Sigmoid colon (tissue), 7 donors: ENCODE results near the gene NUP133. TPM values are rescaled to one million over a fixed set of nuclear protein-coding genes. Genes with fewer than 3 reads are reported as not detected.

Experiments used
- DNase-seq: peaks from one replicate; pipeline ENCODE4 v3.0.0-alpha.2; 2019
- H3K27ac ChIP-seq, 4 donors: fragments of 200-600 bp; sonication (generic); one replicate each; pipeline ENCODE4 v1.5.1; 2016 to 2019; ENCODE audit warnings: mild to moderate bottlenecking in 1 of 4
- H3K27me3 ChIP-seq, 3 donors: fragments of 200-600 bp; sonication (generic); one replicate each; pipeline ENCODE4 v1.5.1; 2019; ENCODE audit warnings: mild to moderate bottlenecking in 1 of 3
- H3K36me3 ChIP-seq, 4 donors: fragments of 200-600 bp; sonication (generic); one replicate each; pipeline ENCODE4 v1.5.1; 2016 to 2019
- H3K4me1 ChIP-seq, 4 donors: fragments of 200-600 bp; sonication (generic); one replicate each; pipeline ENCODE4 v1.5.1; 2017 to 2019
- H3K4me3 ChIP-seq, 4 donors: fragments of 200-600 bp; sonication (generic); one replicate each; pipeline ENCODE4 v1.5.1; 2017 to 2019; ENCODE audit warnings: mild to moderate bottlenecking in 2 of 4, moderate library complexity in 1 of 4
- H3K9me3 ChIP-seq, 4 donors: fragments of 200-600 bp in 3 of 4; sonication (generic) in 3 of 4; one replicate each; pipeline versions ENCODE4 v1.5.1 to v1.6.1; 2013 to 2019
- EP300 ChIP-seq, 4 donors: sonication (generic); formaldehyde crosslinking; IDR thresholded peaks; one replicate each; pipeline ENCODE4 v1.6.1; 2017; ENCODE audit warnings: antibody characterized with exemption in 4 of 4
- POLR2A ChIP-seq, 2 donors: fragments of 450-650 bp; IDR thresholded peaks; one replicate each; pipeline ENCODE4 v1.6.1; 2016; ENCODE audit warnings: antibody characterized with exemption in 2 of 2, mild to moderate bottlenecking in 2 of 2, moderate library complexity in 2 of 2
- POLR2AphosphoS5 ChIP-seq, 4 donors: sonication (generic); formaldehyde crosslinking; IDR thresholded peaks; one replicate each; pipeline ENCODE4 v1.6.1; 2017; ENCODE audit warnings: antibody characterized with exemption in 4 of 4
- WGBS, 2 donors: extraction: QIAGEN DNeasy Blood & Tissue Kit; methylation state at CpG; one replicate each; pipeline ENCODE4 v1.1.7; 2013; 5-methylcytosine and 5-hydroxymethylcytosine counted together
- intact Hi-C: fragments of 100-400 bp; cut with DNase I; formaldehyde crosslinking; loops from one replicate; pipeline ENCODE4 v1.15.1; 2023
- polyA plus RNA-seq, 3 donors: library from polyadenylated mRNA; stranded (reverse); fragments of 200-250 nt; gene quantifications; one replicate each; pipeline ENCODE4 v1.2.3, GENCODE V29; 2013
- total RNA-seq, 4 donors: library from RNA; depleted of rRNA; stranded (reverse); fragments of >200 nt; gene quantifications; one replicate each; pipeline ENCODE4 v1.1.0, GENCODE V29; 2016
- TF ChIP-seq, protein P1 (sequence below), 4 experiments: fragments of 450-650 bp in 3 of 4; fragments of 200-600 bp in 1 of 4; IDR thresholded peaks; one replicate each; pipeline ENCODE4 v1.5.1; 2016 to 2019; ENCODE audit warnings: antibody characterized with exemption in 4 of 4, mild to moderate bottlenecking in 3 of 4, moderate library complexity in 2 of 4
- donor health status: healthy with polysubstance abuse.
- donor health status: Bipolar disorder and iron deficiency.
- donor health status: healthy.

Gene NUP133
- total and polyA plus RNA-seq, 7 donors: 4.8 to 31.7 (median 23.7) TPM

DNA sequence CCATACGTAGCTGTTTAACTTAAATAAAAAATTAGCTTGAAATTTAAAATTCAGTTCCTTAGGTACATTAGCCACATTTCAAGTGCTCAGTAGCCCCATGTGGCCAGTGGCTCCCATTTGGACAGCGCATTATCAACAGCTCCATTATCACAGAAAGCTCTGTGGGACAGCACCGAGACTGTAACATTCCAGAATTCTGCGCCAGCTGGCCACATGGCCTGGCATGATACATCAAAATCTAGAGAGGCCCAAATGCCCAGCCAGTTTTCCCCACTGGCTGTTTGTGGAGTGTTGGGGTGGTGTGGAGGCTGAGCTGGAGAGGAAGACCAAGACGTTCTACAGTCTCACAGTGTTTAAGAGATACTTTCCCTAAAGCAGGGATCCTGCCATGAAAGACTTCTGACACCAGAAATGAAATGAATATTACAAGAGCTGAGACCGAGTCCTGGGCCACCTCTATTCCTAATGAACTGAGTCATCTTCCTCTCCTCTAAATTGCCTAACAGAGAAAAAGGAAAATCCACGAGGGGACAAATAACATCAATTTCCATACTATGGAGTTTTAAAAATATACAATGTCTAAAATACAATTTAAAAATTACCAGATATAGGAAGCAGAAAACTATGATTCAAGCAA is 47.0 kb downstream of the NUP133 start:
- 94 to 95% methylated on average over 7 of the region's 7 CpGs for WGBS, 2 donors
- no peaks in the 10 kb centered on the region for H3K9me3 ChIP-seq
- no peak for TF ChIP-seq POLR2AphosphoS5 (IDR thresholded peaks at IDR 0.05)
- TF ChIP-seq EP300 (IDR thresholded peaks at IDR 0.05): no peak
- TF ChIP-seq, protein P1, sequence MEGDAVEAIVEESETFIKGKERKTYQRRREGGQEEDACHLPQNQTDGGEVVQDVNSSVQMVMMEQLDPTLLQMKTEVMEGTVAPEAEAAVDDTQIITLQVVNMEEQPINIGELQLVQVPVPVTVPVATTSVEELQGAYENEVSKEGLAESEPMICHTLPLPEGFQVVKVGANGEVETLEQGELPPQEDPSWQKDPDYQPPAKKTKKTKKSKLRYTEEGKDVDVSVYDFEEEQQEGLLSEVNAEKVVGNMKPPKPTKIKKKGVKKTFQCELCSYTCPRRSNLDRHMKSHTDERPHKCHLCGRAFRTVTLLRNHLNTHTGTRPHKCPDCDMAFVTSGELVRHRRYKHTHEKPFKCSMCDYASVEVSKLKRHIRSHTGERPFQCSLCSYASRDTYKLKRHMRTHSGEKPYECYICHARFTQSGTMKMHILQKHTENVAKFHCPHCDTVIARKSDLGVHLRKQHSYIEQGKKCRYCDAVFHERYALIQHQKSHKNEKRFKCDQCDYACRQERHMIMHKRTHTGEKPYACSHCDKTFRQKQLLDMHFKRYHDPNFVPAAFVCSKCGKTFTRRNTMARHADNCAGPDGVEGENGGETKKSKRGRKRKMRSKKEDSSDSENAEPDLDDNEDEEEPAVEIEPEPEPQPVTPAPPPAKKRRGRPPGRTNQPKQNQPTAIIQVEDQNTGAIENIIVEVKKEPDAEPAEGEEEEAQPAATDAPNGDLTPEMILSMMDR (IDR thresholded peaks at IDR 0.05): no peak
- no peak for TF ChIP-seq POLR2A (IDR thresholded peaks at IDR 0.05)
- no peak overlapping the region for H3K27ac ChIP-seq
- intact Hi-C loops: no loop called here
- peaks cover 23 to 99% (median 47%) of the 10 kb centered on the region in 4 donors for H3K36me3 ChIP-seq
- no peaks in the 10 kb centered on the region for H3K4me1 ChIP-seq
- H3K4me3 ChIP-seq: no peak overlapping the region
- H3K27me3 ChIP-seq: no peaks in the 10 kb centered on the region
- DNase-seq: no peak

DNA sequence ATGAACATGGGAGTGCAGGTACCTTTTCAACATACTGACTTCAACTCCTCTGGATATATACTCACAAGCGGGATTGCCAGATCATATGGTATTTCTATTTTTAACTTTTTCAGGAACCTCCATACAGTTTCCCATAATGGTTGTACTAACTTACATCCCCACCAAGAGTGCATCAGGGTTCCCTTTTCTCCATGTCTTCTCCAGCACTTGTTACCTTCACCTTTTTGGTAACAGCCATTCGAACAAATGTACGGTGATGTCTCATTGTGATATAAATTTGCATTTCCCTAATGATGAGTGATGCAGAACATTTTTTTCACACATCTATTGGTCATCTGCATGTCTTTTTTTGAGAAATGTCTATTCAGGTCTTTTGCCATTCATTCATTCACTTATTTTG is 48.3 kb downstream of the NUP133 start:
- TF ChIP-seq POLR2AphosphoS5 (IDR thresholded peaks at IDR 0.05): no peak
- TF ChIP-seq POLR2A (IDR thresholded peaks at IDR 0.05): no peak
- TF ChIP-seq EP300 (IDR thresholded peaks at IDR 0.05): no peak
- TF ChIP-seq, protein P1 (IDR thresholded peaks at IDR 0.05): no peak
- intact Hi-C loops: no loop called here
- no peaks in the 10 kb centered on the region for H3K27me3 ChIP-seq
- no peak for DNase-seq
- H3K27ac ChIP-seq: no peak overlapping the region
- H3K4me1 ChIP-seq: no peaks in the 10 kb centered on the region
- peaks cover 22 to 99% (median 42%) of the 10 kb centered on the region in 4 donors for H3K36me3 ChIP-seq
- H3K9me3 ChIP-seq: no peaks in the 10 kb centered on the region
- no peak overlapping the region for H3K4me3 ChIP-seq
- WGBS, 2 donors: 97 to 99% methylated on average over 3 of the region's 3 CpGs

DNA sequence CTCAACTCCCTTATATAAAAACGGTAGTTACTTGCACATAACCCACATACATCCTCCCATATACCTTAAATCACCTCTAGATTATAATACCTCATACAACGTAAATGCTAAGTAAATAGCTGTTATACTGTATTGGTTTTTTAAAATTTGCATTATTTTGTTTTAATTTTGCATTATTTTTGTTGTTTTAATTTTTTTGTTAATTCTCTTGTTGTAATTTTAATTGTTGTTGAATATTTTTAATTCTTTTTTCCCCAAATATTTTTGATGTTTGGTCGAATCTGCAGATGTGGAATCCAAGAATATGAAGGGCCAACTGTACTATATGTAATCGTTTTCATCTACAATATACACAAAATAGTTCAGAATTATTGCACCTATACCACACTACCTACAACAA is 50.7 kb downstream of the NUP133 start:
- no peaks in the 10 kb centered on the region for H3K9me3 ChIP-seq
- no peak overlapping the region for H3K27ac ChIP-seq
- no peak for DNase-seq
- H3K4me3 ChIP-seq: no peak overlapping the region
- H3K27me3 ChIP-seq: no peaks in the 10 kb centered on the region
- no peaks in the 10 kb centered on the region for H3K4me1 ChIP-seq
- peaks cover 7 to 86% (median 24%) of the 10 kb centered on the region in 4 donors for H3K36me3 ChIP-seq
- 79 to 88% methylated on average over 4 of the region's 4 CpGs for WGBS, 2 donors
- intact Hi-C loops: no loop called here
- TF ChIP-seq, protein P1 (IDR thresholded peaks at IDR 0.05): no peak
- no peak for TF ChIP-seq POLR2A (IDR thresholded peaks at IDR 0.05)
- TF ChIP-seq POLR2AphosphoS5 (IDR thresholded peaks at IDR 0.05): no peak
- no peak for TF ChIP-seq EP300 (IDR thresholded peaks at IDR 0.05)

DNA sequence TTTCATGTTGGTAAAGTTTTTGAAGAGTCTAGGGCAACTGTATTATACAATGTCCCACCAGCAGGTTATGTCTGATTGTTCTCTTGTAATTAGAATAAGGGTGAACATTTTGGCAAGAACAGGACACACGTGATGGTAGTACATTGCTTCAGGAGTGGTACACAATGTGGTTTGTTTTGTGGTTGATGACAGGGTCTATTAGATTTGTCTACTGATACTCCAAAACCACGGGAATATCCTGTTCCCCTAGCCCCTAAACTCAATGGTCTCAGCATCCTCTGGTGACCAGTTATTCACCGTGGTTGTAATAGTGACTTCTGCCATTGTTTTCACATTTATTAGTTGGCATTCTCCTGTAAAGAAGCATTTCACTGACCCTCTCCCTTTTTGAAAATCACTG is 52.1 kb downstream of the NUP133 start:
- H3K27ac ChIP-seq: no peak overlapping the region
- 66 to 67% methylated on average over 3 of the region's 3 CpGs for WGBS, 2 donors
- no peaks in the 10 kb centered on the region for H3K9me3 ChIP-seq
- H3K4me3 ChIP-seq: no peak overlapping the region
- intact Hi-C loops: no loop called here
- no peak for DNase-seq
- no peaks in the 10 kb centered on the region for H3K4me1 ChIP-seq
- H3K27me3 ChIP-seq: no peaks in the 10 kb centered on the region
- H3K36me3 ChIP-seq: peaks cover 4 to 87% (median 21%) of the 10 kb centered on the region in 4 donors
- TF ChIP-seq POLR2A (IDR thresholded peaks at IDR 0.05) (no peak), EP300 (IDR thresholded peaks at IDR 0.05) (no peak), POLR2AphosphoS5 (IDR thresholded peaks at IDR 0.05) (no peak)
- TF ChIP-seq, protein P1 (IDR thresholded peaks at IDR 0.05): no peak

DNA sequence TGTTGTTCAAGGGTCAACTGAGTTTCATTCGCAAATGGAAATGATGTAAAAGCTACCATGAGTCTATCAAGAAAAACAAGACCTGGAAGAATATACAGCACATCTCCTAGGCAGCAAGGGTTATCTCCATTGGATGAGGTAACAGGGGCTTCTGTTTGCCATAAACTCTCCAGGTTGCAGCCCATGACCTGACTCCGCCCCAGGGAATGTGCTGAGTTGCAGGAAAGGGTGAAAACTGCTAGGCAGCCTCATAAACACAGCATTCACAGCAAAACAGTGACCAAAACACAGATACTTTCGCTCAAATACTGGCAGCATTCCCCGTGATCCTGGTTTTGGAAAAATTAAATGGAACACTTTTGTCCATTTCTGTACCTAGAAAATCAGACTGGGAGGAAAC is 54.1 kb downstream of the NUP133 start:
- TF ChIP-seq, protein P1 (IDR thresholded peaks at IDR 0.05): no peak
- TF ChIP-seq POLR2AphosphoS5 (IDR thresholded peaks at IDR 0.05): no peak
- H3K36me3 ChIP-seq: peaks cover 0 to 80% (median 12%) of the 10 kb centered on the region in 4 donors
- H3K9me3 ChIP-seq: no peaks in the 10 kb centered on the region
- H3K4me1 ChIP-seq: no peaks in the 10 kb centered on the region
- no peaks in the 10 kb centered on the region for H3K27me3 ChIP-seq
- WGBS, 2 donors: 94 to 95% methylated on average over 4 of the region's 4 CpGs
- intact Hi-C loops: no loop called here
- no peak for DNase-seq
- H3K27ac ChIP-seq: no peak overlapping the region
- no peak overlapping the region for H3K4me3 ChIP-seq
